Cardiac muscle cell (in vitro differentiated cells and primary cell): ENCODE measurements around the gene EEF1A2. TPM values are rescaled to one million over a fixed set of nuclear protein-coding genes. Genes with fewer than 3 reads are reported as not detected.

ENCODE experiments used
- DNase-seq, 2 donors: peaks; one replicate each; pipeline versions ENCODE4 v3.0.0 to v3.0.0-alpha.2; 2010 to 2017; ENCODE audit warnings: low read depth in 1 of 2, low spot score in 1 of 2
- H3K27ac ChIP-seq: fragments of 200-600 bp; sonication (generic); 2 replicates; pipeline ENCODE4 v1.5.1; 2016
- H3K27me3 ChIP-seq: fragments of 200-600 bp; sonication (generic); 2 replicates; pipeline ENCODE4 v1.6.0; 2016; ENCODE audit warnings: control low read depth
- H3K36me3 ChIP-seq: fragments of 200-600 bp; sonication (generic); 2 replicates; pipeline ENCODE4 v1.5.1; 2016; ENCODE audit warnings: control low read depth
- H3K4me1 ChIP-seq: fragments of 200-600 bp; sonication (generic); 2 replicates; pipeline ENCODE4 v1.8.1; 2017; ENCODE audit warnings: low read depth, mild to moderate bottlenecking, mixed run types
- H3K4me3 ChIP-seq: fragments of 200-600 bp; sonication (generic); 2 replicates; pipeline ENCODE4 v1.5.1; 2016; ENCODE audit warnings: mild to moderate bottlenecking
- H3K9me3 ChIP-seq: fragments of 200-600 bp; sonication (generic); 2 replicates; pipeline ENCODE4 v1.5.1; 2017; ENCODE audit warnings: low read depth, mild to moderate bottlenecking, control low read depth
- CTCF ChIP-seq: IDR thresholded peaks from 2 replicates; pipeline ENCODE4 v1.5.1; 2012; ENCODE audit warnings: low read depth, mild to moderate bottlenecking, low read length
- polyA plus RNA-seq: library from polyadenylated mRNA; unstranded; fragments of >200 nt; fragmentation: Nextera tagmentation; extraction: Ambion mirVana; gene quantifications from 2 replicates; pipeline ENCODE4 v1.2.1, GENCODE V29; 2016
- total RNA-seq: library from RNA; depleted of rRNA; stranded (reverse); fragments of >200 nt; gene quantifications from 2 replicates; pipeline ENCODE4 v1.2.3, GENCODE V29; 2016

EEF1A2 gene
- total and polyA plus RNA-seq, 2 experiments from 2014 or later = 309 to 1,016 TPM

GRCh38 chr20:63472862-63473390 lies 26.0 kb downstream of the EEF1A2 start:
- no peak for TF ChIP-seq CTCF
- H3K36me3 ChIP-seq = no peaks in the 10 kb centered on the region
- H3K9me3 ChIP-seq = no peaks in the 10 kb centered on the region
- H3K27ac ChIP-seq = no peak overlapping the region
- no peaks in the 10 kb centered on the region for H3K4me1 ChIP-seq
- DNase-seq = no peak
- no peak overlapping the region for H3K4me3 ChIP-seq
- peaks cover 46% of the 10 kb centered on the region for H3K27me3 ChIP-seq

- Histone ChIP-seq H3K27ac (no peak within 1 kb of the TSS), H3K4me1 (no peaks in the 10 kb centered on the region), H3K36me3 (no peaks in the 10 kb centered on the region), H3K9me3 (no peaks in the 10 kb centered on the region), H3K4me3 (peak within 1 kb of the TSS; percentile 40), H3K27me3 (peaks cover 45% of the 10 kb centered on the region)
- no peak for TF ChIP-seq CTCF
- DNase-seq = peak in 1 of 2 donors; percentile 40
Observed at GRCh38 chr20:63471981-63472831, 26.7 kb downstream of the EEF1A2 start, which contains the start of gene KCNQ2. Gene KCNQ2 (minus strand): TSS chr20:63472655. CDS start chr20:63472463, 192 bp downstream.

GRCh38 chr20:63471717-63471980 lies 27.2 kb downstream of the EEF1A2 start:
- DNase-seq = no peak
- no peaks in the 10 kb centered on the region for H3K9me3 ChIP-seq
- H3K4me1 ChIP-seq = no peaks in the 10 kb centered on the region
- H3K4me3 ChIP-seq = peak overlapping the region; percentile 40
- H3K36me3 ChIP-seq = no peaks in the 10 kb centered on the region
- peaks cover 45% of the 10 kb centered on the region for H3K27me3 ChIP-seq
- no peak for TF ChIP-seq CTCF
- no peak overlapping the region for H3K27ac ChIP-seq

GRCh38 chr20:63471002-63471716 lies 27.7 kb downstream of the EEF1A2 start:
- H3K27me3 ChIP-seq = peaks cover 45% of the 10 kb centered on the region
- TF ChIP-seq CTCF = no peak

GRCh38 chr20:63470410-63470809 lies 28.5 kb downstream of the EEF1A2 start:
- no peaks in the 10 kb centered on the region for H3K9me3 ChIP-seq
- H3K36me3 ChIP-seq = no peaks in the 10 kb centered on the region
- H3K27me3 ChIP-seq = peaks cover 45% of the 10 kb centered on the region
- no peak overlapping the region for H3K4me3 ChIP-seq
- DNase-seq = no peak
- no peaks in the 10 kb centered on the region for H3K4me1 ChIP-seq
- TF ChIP-seq CTCF = no peak
- H3K27ac ChIP-seq = no peak overlapping the region

More at GRCh38 chr20:63471002-63471716, 27.7 kb downstream of the EEF1A2 start:
- Histone ChIP-seq H3K27ac (no peak overlapping the region), H3K4me1 (no peaks in the 10 kb centered on the region), H3K9me3 (no peaks in the 10 kb centered on the region), H3K36me3 (no peaks in the 10 kb centered on the region), H3K4me3 (peak overlapping the region; percentile 40)
- DNase-seq = no peak
